Fibroblast of lung (primary cell): ENCODE data around the gene TNK1. TPM values are rescaled to one million over a fixed set of nuclear protein-coding genes. Genes with fewer than 3 reads are reported as not detected.
A peak's percentile ranks its signal among the peaks of the same experiment; 100 is the strongest.

ENCODE experiments used
- DNase-seq, 2 donors: peaks; one replicate each; pipeline versions ENCODE4 v3.0.0 to v3.0.0-alpha.2; 2010; ENCODE audit warnings: low read depth in 2 of 2
- H2AFZ ChIP-seq: 2 replicates; pipeline ENCODE4 v1.5.1; 2012; ENCODE audit warnings: low read length, control low read depth, inconsistent platforms
- H3K27ac ChIP-seq: 2 replicates; pipeline ENCODE4 v1.5.1; 2011; ENCODE audit warnings: low read length, control low read depth; ENCODE audit not compliant: insufficient read depth
- H3K27me3 ChIP-seq: 2 replicates; pipeline ENCODE4 v1.5.1; 2011; ENCODE audit warnings: mild to moderate bottlenecking, low read length; ENCODE audit not compliant: control insufficient read depth, insufficient read depth
- H3K36me3 ChIP-seq: 2 replicates; pipeline ENCODE4 v1.5.1; 2011; ENCODE audit warnings: low read length; ENCODE audit not compliant: control insufficient read depth, insufficient read depth
- H3K4me1 ChIP-seq: 2 replicates; pipeline ENCODE4 v1.5.1; 2011; ENCODE audit warnings: low read length; ENCODE audit not compliant: control insufficient read depth, insufficient read depth; ENCODE audit errors: extremely low read depth
- H3K4me2 ChIP-seq: 2 replicates; pipeline ENCODE4 v1.5.1; 2011; ENCODE audit warnings: low read length, control low read depth; ENCODE audit not compliant: insufficient read depth; ENCODE audit errors: extremely low read depth
- H3K4me3 ChIP-seq, 4 experiments: fragments of 200-600 bp in 1 of 4; sonication (generic) in 1 of 4; replicated peaks in 1 of 4; 2 replicates each; pipeline ENCODE4 v1.5.1; 2011 to 2016; ENCODE audit warnings: low read length in 4 of 4, low read depth in 3 of 4, mild to moderate bottlenecking in 3 of 4, control low read depth in 2 of 4, inconsistent platforms in 1 of 4, mixed read lengths in 1 of 4; ENCODE audit not compliant: insufficient read depth in 1 of 4; ENCODE audit errors: control extremely low read depth in 1 of 4
- H3K79me2 ChIP-seq: 2 replicates; pipeline ENCODE4 v1.5.1; 2012; ENCODE audit warnings: mild to moderate bottlenecking, low read length, inconsistent platforms; ENCODE audit not compliant: control insufficient read depth, insufficient read depth
- H3K9ac ChIP-seq: 2 replicates; pipeline ENCODE4 v1.5.1; 2011; ENCODE audit warnings: mild to moderate bottlenecking, low read length, control low read depth; ENCODE audit not compliant: insufficient read depth
- H3K9me3 ChIP-seq: 2 replicates; pipeline ENCODE4 v1.5.1; 2012; ENCODE audit warnings: low read depth, low read length; ENCODE audit not compliant: control insufficient read depth, insufficient read depth
- H4K20me1 ChIP-seq: 2 replicates; pipeline ENCODE4 v1.5.1; 2011; ENCODE audit warnings: low read length; ENCODE audit not compliant: control insufficient read depth, insufficient read depth; ENCODE audit errors: extremely low read depth
- CTCF ChIP-seq, 2 donors: IDR thresholded peaks in 1 of 2; conservative IDR thresholded peaks in 1 of 2; 1 replicate in 1 of 2; 2 replicates in 1 of 2; pipeline ENCODE4 v1.5.1; 2011 to 2012; ENCODE audit warnings: low read length in 2 of 2, control low read depth in 1 of 2, inconsistent platforms in 1 of 2, low read depth in 1 of 2, mild to moderate bottlenecking in 1 of 2
- EZH2 ChIP-seq: IDR thresholded peaks from 2 replicates; pipeline ENCODE4 v1.5.1; 2012; ENCODE audit warnings: low read length, control low read depth, mild to moderate bottlenecking; ENCODE audit errors: missing control alignments
- polyA plus RNA-seq, 2 donors: library from polyadenylated mRNA; depleted of rRNA in 1 of 2; stranded (reverse) in 1 of 2; unstranded in 1 of 2; fragments of >200 nt; gene quantifications; 2 replicates each; pipeline ENCODE4 v1.2.1, GENCODE V29; 2011 to 2012; ENCODE audit warnings: missing spikeins in 1 of 2
- total RNA-seq: library from RNA; depleted of rRNA; stranded (reverse); fragments of >200 nt; gene quantifications from 2 replicates; pipeline ENCODE4 v1.2.1, GENCODE V29; 2014

The TNK1 gene
- total and polyA plus RNA-seq, 2 donors (not counting 1 experiment from before 2014, with no cell fraction given): 0.15 to 0.66 TPM

DNA sequence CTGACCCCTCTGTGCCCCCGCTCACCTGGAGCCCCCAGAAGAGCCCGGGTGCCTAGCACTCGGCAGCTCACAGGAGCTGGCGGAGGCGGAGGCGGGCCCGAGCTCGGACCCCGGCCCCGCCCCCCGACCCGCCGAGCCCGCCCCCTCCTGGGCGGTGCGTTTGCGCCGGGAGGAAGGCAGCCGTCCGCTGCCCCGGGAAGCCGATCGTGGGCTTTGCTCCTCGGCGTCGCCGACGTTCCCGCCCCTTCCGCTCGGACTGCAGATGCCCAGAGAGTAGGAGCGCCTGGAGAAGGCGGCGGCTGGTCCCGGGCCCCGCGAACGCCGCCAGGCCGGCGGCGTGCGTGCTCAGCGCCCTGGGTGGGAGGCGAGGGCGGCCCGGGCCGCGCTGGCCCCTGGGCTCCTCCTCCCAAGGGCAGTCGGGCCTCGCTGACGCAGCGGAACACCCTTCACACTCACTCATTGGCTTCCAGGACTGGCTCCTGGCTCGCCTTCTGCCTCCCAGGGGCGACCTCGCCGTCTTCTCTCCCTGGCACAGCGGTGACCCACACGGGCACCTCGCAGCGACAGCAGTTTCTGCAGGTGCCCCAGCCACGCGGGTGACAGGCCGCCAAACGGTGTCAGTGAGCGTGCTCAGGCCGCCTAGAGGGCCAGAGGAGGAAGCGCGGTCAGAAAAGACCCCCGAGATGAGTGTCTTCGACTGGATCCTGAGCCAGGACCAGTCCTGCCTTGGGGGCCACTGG, 13.7 kb downstream of the TNK1 start, which contains the start of gene PLSCR3:
PLSCR3 (minus strand) TSS at position 74 of the 740 bp plus-strand sequence. CDS start 415 bp downstream, outside the sequence.
- peak within 1 kb of the TSS; percentile 90 for H3K27ac ChIP-seq
- peak within 1 kb of the TSS; percentile 80 for H3K9ac ChIP-seq
- H4K20me1 ChIP-seq: no peaks in the 10 kb centered on the region

GRCh38 chr17:7396147-7396546, 15.3 kb downstream of the TNK1 start:
- no peaks in the 10 kb centered on the region for H4K20me1 ChIP-seq
- H3K27ac ChIP-seq: no peak overlapping the region
- H2AFZ ChIP-seq: no peak overlapping the region
- no peak for DNase-seq
- H3K4me1 ChIP-seq: peaks cover 3% of the 10 kb centered on the region
- no peaks in the 10 kb centered on the region for H3K79me2 ChIP-seq
- TF ChIP-seq EZH2: no peak
- no peak for TF ChIP-seq CTCF (conservative IDR thresholded peaks at IDR 0.05 in 1 of 2, IDR thresholded peaks at IDR 0.05 in 1 of 2; ENCODE audit: low read depth in 1 of 2, low read length in 2 of 2)
- H3K9me3 ChIP-seq: no peaks in the 10 kb centered on the region
- H3K9ac ChIP-seq: no peak overlapping the region
- H3K36me3 ChIP-seq: peaks cover 6% of the 10 kb centered on the region
- no peaks in the 10 kb centered on the region for H3K27me3 ChIP-seq
- H3K4me2 ChIP-seq: no peak overlapping the region
- no peak overlapping the region for H3K4me3 ChIP-seq

More for the DNA sequence above, 13.7 kb downstream of the TNK1 start, which contains the start of gene PLSCR3:
- H3K4me2 ChIP-seq: peak within 1 kb of the TSS; percentile 99
- peak; percentile 79 to 83 for DNase-seq
- peaks cover 3% of the 10 kb centered on the region for H3K4me1 ChIP-seq
- peak within 1 kb of the TSS; percentile 54 to 96 (median 80) for H3K4me3 ChIP-seq
- TF ChIP-seq EZH2 (no peak), CTCF (conservative IDR thresholded peaks at IDR 0.05 in 1 of 2, IDR thresholded peaks at IDR 0.05 in 1 of 2; ENCODE audit: low read depth in 1 of 2, low read length in 2 of 2) (peak; percentile 34 to 49)
- no peaks in the 10 kb centered on the region for H3K9me3 ChIP-seq
- no peaks in the 10 kb centered on the region for H3K79me2 ChIP-seq
- H3K27me3 ChIP-seq: no peaks in the 10 kb centered on the region
- peak within 1 kb of the TSS; percentile 83 for H2AFZ ChIP-seq
- peaks cover 13% of the 10 kb centered on the region for H3K36me3 ChIP-seq

DNA sequence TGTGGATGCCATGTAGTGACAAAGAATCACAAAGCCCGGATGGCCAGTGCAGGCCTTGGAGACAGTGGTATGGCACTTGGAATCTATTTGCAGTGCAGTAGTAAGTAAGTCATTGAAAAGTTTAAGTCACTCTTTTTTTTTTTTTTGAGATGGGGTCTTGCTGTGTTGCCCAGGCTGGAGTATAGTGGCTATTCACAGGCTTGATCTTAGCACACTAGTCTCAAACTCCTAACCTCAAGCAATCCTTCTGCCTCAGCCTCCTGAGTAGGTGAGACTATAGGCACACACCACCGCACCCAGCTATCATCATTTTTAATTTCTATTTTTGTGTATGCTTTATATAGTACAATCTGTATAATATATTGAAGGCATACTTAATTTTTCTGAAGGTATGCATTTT, 17.7 kb downstream of the TNK1 start:
- H3K4me1 ChIP-seq: peaks cover 10% of the 10 kb centered on the region
- no peaks in the 10 kb centered on the region for H3K9me3 ChIP-seq
- no peak overlapping the region for H3K4me3 ChIP-seq
- H4K20me1 ChIP-seq: no peaks in the 10 kb centered on the region
- no peak for DNase-seq
- TF ChIP-seq CTCF (conservative IDR thresholded peaks at IDR 0.05 in 1 of 2, IDR thresholded peaks at IDR 0.05 in 1 of 2; ENCODE audit: low read depth in 1 of 2, low read length in 2 of 2) (no peak), EZH2 (no peak)
- no peaks in the 10 kb centered on the region for H3K36me3 ChIP-seq
- H3K79me2 ChIP-seq: no peaks in the 10 kb centered on the region
- H3K4me2 ChIP-seq: no peak overlapping the region
- H3K27ac ChIP-seq: no peak overlapping the region
- no peaks in the 10 kb centered on the region for H3K27me3 ChIP-seq
- no peak overlapping the region for H2AFZ ChIP-seq
- no peak overlapping the region for H3K9ac ChIP-seq
